HL-60 (cell line): Measurements from ENCODE around the gene ERVK3-1.

ENCODE experiments used
- DNase-seq, 2 experiments: peaks; one replicate each; pipeline ENCODE4 v3.0.0-alpha.2; 2010 to 2020; ENCODE audit warnings: low read depth in 1 of 2, low spot score in 1 of 2
- H3K27ac ChIP-seq: fragments of 250-450 bp; sonication (Bioruptor Pico); replicated peaks from 2 replicates; pipeline ENCODE4 v1.5.1; 2020; ENCODE audit warnings: mild to moderate bottlenecking, moderate library complexity
- H3K27me3 ChIP-seq: fragments of 250-450 bp; sonication (Bioruptor Pico); 2 replicates; pipeline ENCODE4 v1.5.1; 2021; ENCODE audit warnings: mild to moderate bottlenecking, moderate library complexity; ENCODE audit not compliant: insufficient read depth, poor library complexity, severe bottlenecking
- H3K4me3 ChIP-seq: replicated peaks from 2 replicates; pipeline ENCODE4 v1.5.1; 2011; ENCODE audit warnings: mild to moderate bottlenecking, control low read depth, low read length; ENCODE audit not compliant: insufficient read depth
- CTCF ChIP-seq: IDR thresholded peaks from one replicate; pipeline ENCODE4 v1.5.1; 2011; ENCODE audit warnings: low read length, control low read depth, inconsistent platforms; ENCODE audit not compliant: insufficient read depth
- GABPA ChIP-seq: IDR thresholded peaks from 2 replicates; pipeline ENCODE4 v1.6.1; 2012; ENCODE audit warnings: low read depth
- POLR2AphosphoS5 ChIP-seq: IDR thresholded peaks from 2 replicates; pipeline ENCODE4 v1.6.1; 2012; ENCODE audit warnings: low read depth
- REST ChIP-seq: IDR thresholded peaks from 2 replicates; pipeline ENCODE4 v1.6.1; 2012; ENCODE audit warnings: low read depth; ENCODE audit not compliant: insufficient replicate concordance
- SPI1 ChIP-seq: IDR thresholded peaks from 2 replicates; pipeline ENCODE4 v1.6.1; 2012; ENCODE audit warnings: low read depth, mild to moderate bottlenecking, borderline replicate concordance
- microRNA-seq: library from miRNA; unstranded; fragments of <30 nt; microRNA quantifications from one replicate; pipeline ENCODE4, GENCODE V29; 2018

ERVK3-1 gene

DNA sequence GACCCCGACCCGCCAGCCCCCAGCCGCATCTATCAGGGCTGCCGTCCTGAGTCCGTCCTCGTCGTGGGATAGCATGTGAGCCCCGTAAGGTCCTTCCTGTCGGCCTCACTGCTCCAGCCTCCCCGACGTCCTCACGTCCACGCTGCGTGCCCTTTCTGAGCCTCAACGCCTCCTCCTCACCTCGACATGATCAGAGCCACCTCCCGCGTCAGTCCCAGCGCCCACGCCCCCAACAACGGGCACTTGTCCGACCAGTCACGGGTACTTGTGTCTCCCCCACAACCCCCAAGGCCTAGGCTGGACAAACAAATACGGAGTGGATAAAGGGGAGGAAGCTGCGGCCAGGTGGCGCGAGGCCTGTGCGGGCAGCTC is 56.7 kb downstream of the ERVK3-1 start:
- H3K4me3 ChIP-seq = peak overlapping the region; percentile 71
- no peak for TF ChIP-seq GABPA
- TF ChIP-seq CTCF = no peak
- TF ChIP-seq SPI1 = no peak
- no peak for TF ChIP-seq REST
- TF ChIP-seq POLR2AphosphoS5 = no peak; the same call in 1 of the 2 replicates
- H3K27me3 ChIP-seq = no peaks in the 10 kb centered on the region
- peak overlapping the region; percentile 91 for H3K27ac ChIP-seq
- peak; percentile 56 to 58 for DNase-seq

GRCh38 chr19:58362272-58362994 is 57.3 kb downstream of the ERVK3-1 start, which contains the start of gene ZNF497:
ZNF497 (minus strand) TSS chr19:58362751; CDS start chr19:58357635, 5,116 bp downstream.
- Histone ChIP-seq H3K27me3 (no peaks in the 10 kb centered on the region), H3K4me3 (peak within 1 kb of the TSS; percentile 71), H3K27ac (peak within 1 kb of the TSS; percentile 91)
- TF ChIP-seq GABPA (peak; percentile 90), POLR2AphosphoS5 (peak; percentile 82), SPI1 (no peak), REST (peak; percentile 73), CTCF (no peak)
- peak; percentile 94 to 97 for DNase-seq

DNA sequence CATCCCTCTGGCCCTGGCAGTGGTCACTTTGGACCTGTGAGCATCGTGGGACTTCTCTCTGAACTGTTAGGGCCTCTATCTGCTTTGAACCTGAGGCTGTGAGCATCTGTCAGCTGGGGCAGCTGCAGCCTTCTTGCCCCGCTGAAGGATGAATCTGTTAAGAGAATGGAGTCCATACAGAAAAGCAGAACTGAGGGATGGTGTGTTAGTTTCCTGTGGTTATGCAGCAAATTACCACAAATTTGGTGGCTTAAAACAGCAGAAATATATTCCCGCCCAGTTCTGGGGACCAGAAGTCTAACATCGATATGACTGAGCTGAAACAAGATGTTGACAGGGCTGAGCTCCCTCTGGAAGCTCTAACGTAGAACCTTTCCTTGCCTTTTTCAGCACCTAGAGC is 59.0 kb downstream of the ERVK3-1 start:
- TF ChIP-seq REST = no peak
- peak; percentile 97 for TF ChIP-seq SPI1
- peak; percentile 69; the same call in 1 of the 2 replicates for TF ChIP-seq POLR2AphosphoS5
- no peak for TF ChIP-seq GABPA
- no peak overlapping the region for H3K4me3 ChIP-seq
- peak overlapping the region; percentile 42 for H3K27ac ChIP-seq
- peak in 1 of 2 experiments; percentile 84 for DNase-seq
- no peaks in the 10 kb centered on the region for H3K27me3 ChIP-seq

Small RNA genes within 50 kb of the gene (microRNA-seq; reads per million reads assigned to microRNA genes)
- gene MIR6806 = 0.90 reads per million
